ENCODE measurements around the gene CD55. TPM values are rescaled to one million over a fixed set of nuclear protein-coding genes. Genes with fewer than 3 reads are reported as not detected.

CD55 gene
- total RNA-seq, 1 experiment from 2014 or later, result 0.71 TPM

DNA sequence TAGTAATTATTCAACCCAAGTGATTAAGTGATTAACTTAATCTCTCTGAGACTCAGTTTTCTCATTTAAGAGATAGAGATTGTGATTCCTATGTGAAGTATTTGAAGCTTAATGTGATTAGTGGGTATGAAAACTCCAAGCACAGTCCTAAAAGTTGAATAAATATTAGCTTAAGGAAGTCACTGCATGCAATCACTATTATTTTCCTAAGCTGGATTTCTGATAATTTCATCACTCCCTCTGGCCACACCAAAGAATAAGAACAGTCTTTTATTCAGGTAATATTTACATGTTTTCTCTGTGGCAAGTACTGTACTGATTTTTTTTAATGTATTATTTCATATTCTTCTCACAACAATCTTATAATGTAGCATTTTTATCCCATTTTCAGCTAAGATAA, 31.1 kb downstream of the CD55 start:
- ChIA-PET CTCF (no interaction called here), POLR2A (ENCODE audit: low non-redundant PET) (no interaction called here)
- TF ChIP-seq EZH2 (IDR thresholded peaks at IDR 0.05; ENCODE audit: borderline replicate concordance, low read depth, low read length, poor library complexity, severe bottlenecking), result no peak
- TF ChIP-seq, protein P1, sequence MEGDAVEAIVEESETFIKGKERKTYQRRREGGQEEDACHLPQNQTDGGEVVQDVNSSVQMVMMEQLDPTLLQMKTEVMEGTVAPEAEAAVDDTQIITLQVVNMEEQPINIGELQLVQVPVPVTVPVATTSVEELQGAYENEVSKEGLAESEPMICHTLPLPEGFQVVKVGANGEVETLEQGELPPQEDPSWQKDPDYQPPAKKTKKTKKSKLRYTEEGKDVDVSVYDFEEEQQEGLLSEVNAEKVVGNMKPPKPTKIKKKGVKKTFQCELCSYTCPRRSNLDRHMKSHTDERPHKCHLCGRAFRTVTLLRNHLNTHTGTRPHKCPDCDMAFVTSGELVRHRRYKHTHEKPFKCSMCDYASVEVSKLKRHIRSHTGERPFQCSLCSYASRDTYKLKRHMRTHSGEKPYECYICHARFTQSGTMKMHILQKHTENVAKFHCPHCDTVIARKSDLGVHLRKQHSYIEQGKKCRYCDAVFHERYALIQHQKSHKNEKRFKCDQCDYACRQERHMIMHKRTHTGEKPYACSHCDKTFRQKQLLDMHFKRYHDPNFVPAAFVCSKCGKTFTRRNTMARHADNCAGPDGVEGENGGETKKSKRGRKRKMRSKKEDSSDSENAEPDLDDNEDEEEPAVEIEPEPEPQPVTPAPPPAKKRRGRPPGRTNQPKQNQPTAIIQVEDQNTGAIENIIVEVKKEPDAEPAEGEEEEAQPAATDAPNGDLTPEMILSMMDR (conservative IDR thresholded peaks at IDR 0.05; ENCODE audit: low read depth, low read length), result no peak
- H3K4me1 ChIP-seq (ENCODE audit: insufficient read depth, low read length, poor library complexity, severe bottlenecking), result peaks cover 8% of the 10 kb centered on the region
- intact Hi-C loops (cut with micrococcal nuclease; ENCODE audit: unreplicated experiment), result no loop called here
- H3K9me3 ChIP-seq (ENCODE audit: low read depth, low read length, poor library complexity, severe bottlenecking), result peaks cover 6% of the 10 kb centered on the region
- BruUV-seq (replicated peaks), result no TSS peak
- H3K27ac ChIP-seq (ENCODE audit: low read depth, low read length, poor library complexity, severe bottlenecking), result no peak overlapping the region
- no peak overlapping the region for H3K4me3 ChIP-seq (ENCODE audit: low read depth, low read length, poor library complexity, severe bottlenecking)
- H3K36me3 ChIP-seq (ENCODE audit: insufficient read depth, low read length, poor library complexity, severe bottlenecking), result no peaks in the 10 kb centered on the region
- DNase-seq (ENCODE audit: low spot score), result no peak
- no peaks in the 10 kb centered on the region for H3K27me3 ChIP-seq (replicated peaks; ENCODE audit: insufficient read depth, low read depth, low read length, poor library complexity)

DNA sequence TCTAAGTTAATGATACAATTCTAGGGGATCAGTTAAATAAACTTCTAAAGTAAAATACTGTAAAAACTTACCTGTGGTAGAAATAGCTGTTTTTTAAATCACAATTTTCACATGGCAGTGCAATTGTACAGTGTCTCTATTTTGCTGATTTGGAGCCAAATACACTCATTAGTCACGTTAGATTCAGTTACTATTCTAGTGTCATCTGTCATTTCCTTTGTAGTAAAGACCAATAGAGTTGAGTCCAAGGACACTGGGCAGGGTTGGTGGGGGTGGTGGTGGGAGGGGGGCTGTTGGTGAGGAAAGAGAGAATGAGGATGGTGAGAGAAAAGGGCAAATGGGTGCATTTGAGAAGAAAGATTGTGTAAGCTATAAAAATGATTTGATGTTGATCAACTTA, 33.6 kb downstream of the CD55 start:
- peaks cover 8% of the 10 kb centered on the region for H3K4me1 ChIP-seq (ENCODE audit: insufficient read depth, low read length, poor library complexity, severe bottlenecking)
- H3K9me3 ChIP-seq (ENCODE audit: low read depth, low read length, poor library complexity, severe bottlenecking), result no peaks in the 10 kb centered on the region
- H3K27me3 ChIP-seq (replicated peaks; ENCODE audit: insufficient read depth, low read depth, low read length, poor library complexity), result peaks cover 11% of the 10 kb centered on the region
- CTCF ChIA-PET, result no interaction called here
- no peak overlapping the region for H3K4me3 ChIP-seq (ENCODE audit: low read depth, low read length, poor library complexity, severe bottlenecking)
- H3K36me3 ChIP-seq (ENCODE audit: insufficient read depth, low read length, poor library complexity, severe bottlenecking), result no peaks in the 10 kb centered on the region
- no peak for DNase-seq (ENCODE audit: low spot score)
- intact Hi-C loops (cut with micrococcal nuclease; ENCODE audit: unreplicated experiment), result no loop called here
- no peak for TF ChIP-seq EZH2 (IDR thresholded peaks at IDR 0.05; ENCODE audit: borderline replicate concordance, low read depth, low read length, poor library complexity, severe bottlenecking)
- TF ChIP-seq, protein P1 (conservative IDR thresholded peaks at IDR 0.05; ENCODE audit: low read depth, low read length), result no peak
- H3K27ac ChIP-seq (ENCODE audit: low read depth, low read length, poor library complexity, severe bottlenecking), result no peak overlapping the region
- POLR2A ChIA-PET (ENCODE audit: low non-redundant PET), result no interaction called here
- no TSS peak for BruUV-seq (replicated peaks)

DNA sequence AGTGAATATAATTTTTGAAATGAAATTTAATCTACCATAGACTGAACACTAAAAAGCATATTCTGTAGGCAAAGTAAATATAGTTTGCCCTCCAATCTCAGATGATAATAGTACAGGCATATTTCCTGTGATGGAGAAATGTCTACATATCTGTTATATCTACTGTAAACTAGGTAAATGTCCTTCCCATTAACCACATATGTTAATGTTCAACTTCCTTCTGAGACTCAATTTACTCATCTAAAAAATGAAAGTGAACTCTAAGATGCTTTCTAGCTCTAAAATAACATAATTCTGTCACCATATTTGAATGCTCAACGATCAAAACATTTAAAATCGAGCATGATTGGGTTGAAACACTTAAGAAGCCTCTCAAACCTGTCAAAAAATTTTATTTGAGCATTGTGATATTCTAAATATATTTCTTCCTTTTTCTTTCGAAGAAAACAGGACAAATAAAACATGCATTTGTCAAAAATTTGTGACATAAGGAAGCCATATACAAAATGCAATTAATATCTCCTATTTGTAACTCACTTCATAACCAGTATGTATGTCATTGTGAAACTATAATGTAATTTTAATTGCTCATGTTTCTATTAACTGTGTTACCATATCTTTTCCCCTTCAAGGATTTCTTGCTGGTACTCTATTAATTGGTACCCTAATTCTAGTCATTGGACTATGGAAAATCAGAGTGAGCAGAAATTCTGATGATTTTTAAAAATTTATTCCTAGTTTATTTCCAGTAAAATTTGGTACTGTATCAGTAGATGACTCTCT, 34.2 kb downstream of the CD55 start:
- intact Hi-C loops (cut with micrococcal nuclease; ENCODE audit: unreplicated experiment), result no loop called here
- DNase-seq (ENCODE audit: low spot score), result no peak
- H3K9me3 ChIP-seq (ENCODE audit: low read depth, low read length, poor library complexity, severe bottlenecking), result no peaks in the 10 kb centered on the region
- no peaks in the 10 kb centered on the region for H3K36me3 ChIP-seq (ENCODE audit: insufficient read depth, low read length, poor library complexity, severe bottlenecking)
- H3K27me3 ChIP-seq (replicated peaks; ENCODE audit: insufficient read depth, low read depth, low read length, poor library complexity), result peaks cover 11% of the 10 kb centered on the region
- CTCF ChIA-PET, result no interaction called here
- TF ChIP-seq, protein P1 (conservative IDR thresholded peaks at IDR 0.05; ENCODE audit: low read depth, low read length), result no peak
- no peak for TF ChIP-seq EZH2 (IDR thresholded peaks at IDR 0.05; ENCODE audit: borderline replicate concordance, low read depth, low read length, poor library complexity, severe bottlenecking)
- H3K4me1 ChIP-seq (ENCODE audit: insufficient read depth, low read length, poor library complexity, severe bottlenecking), result peaks cover 8% of the 10 kb centered on the region
- no peak overlapping the region for H3K27ac ChIP-seq (ENCODE audit: low read depth, low read length, poor library complexity, severe bottlenecking)
- POLR2A ChIA-PET (ENCODE audit: low non-redundant PET), result no interaction called here
- BruUV-seq (replicated peaks), result no TSS peak
- H3K4me3 ChIP-seq (ENCODE audit: low read depth, low read length, poor library complexity, severe bottlenecking), result no peak overlapping the region
